ENCODE results near the gene NBR1.
"Not testable (repeated sequence)": the region's sequence is repeated elsewhere in the genome, so short reads cannot be mapped to it uniquely, and the experiment has no call there.

Gene NBR1, protein sequence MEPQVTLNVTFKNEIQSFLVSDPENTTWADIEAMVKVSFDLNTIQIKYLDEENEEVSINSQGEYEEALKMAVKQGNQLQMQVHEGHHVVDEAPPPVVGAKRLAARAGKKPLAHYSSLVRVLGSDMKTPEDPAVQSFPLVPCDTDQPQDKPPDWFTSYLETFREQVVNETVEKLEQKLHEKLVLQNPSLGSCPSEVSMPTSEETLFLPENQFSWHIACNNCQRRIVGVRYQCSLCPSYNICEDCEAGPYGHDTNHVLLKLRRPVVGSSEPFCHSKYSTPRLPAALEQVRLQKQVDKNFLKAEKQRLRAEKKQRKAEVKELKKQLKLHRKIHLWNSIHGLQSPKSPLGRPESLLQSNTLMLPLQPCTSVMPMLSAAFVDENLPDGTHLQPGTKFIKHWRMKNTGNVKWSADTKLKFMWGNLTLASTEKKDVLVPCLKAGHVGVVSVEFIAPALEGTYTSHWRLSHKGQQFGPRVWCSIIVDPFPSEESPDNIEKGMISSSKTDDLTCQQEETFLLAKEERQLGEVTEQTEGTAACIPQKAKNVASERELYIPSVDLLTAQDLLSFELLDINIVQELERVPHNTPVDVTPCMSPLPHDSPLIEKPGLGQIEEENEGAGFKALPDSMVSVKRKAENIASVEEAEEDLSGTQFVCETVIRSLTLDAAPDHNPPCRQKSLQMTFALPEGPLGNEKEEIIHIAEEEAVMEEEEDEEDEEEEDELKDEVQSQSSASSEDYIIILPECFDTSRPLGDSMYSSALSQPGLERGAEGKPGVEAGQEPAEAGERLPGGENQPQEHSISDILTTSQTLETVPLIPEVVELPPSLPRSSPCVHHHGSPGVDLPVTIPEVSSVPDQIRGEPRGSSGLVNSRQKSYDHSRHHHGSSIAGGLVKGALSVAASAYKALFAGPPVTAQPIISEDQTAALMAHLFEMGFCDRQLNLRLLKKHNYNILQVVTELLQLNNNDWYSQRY

DNA sequence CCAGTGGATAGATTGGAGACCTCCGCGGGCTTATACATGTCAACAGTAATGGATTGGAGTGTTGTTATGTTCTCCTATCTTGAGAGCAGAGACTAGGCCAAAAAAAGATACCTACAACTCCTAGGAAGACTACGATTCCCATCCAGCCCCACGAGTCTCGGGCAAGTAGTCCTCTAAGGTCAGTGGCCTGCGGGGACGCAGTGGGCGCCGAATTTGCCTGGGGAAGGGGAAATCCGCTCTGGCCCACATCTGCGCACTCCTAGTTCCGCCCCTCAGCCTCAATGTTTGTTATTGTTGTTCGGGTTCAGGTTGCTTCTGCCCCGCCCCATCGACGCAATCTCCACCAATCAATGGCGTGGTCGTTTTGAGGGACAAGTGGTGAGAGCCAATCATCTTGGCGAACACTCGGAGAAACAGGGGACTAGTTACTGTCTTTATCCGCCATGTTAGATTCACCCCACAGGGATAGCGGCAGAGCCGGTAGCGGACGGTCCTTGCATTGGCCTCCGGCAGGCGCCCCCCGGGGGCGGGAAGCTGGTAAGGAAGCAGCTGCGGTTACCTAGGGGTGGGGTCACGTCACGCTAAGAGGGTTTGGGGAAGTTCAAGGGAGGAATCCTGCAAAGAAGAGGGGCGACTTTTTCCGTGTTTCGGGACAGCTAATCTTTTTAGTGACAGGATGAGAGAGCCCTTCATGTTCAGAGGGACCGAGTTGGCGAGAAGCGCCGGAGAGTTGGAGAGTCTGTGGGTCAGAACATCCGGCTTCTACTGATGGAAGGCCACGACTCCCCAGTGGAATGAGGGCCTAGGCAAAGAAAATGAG is at the start of gene NBR1:
Gene NBR1 (plus strand): TSS at position 449 of the 820 bp plus-strand sequence. CDS start 4,586 bp downstream, outside the sequence.
- peak; percentile 99 for DNase-seq

DNA sequence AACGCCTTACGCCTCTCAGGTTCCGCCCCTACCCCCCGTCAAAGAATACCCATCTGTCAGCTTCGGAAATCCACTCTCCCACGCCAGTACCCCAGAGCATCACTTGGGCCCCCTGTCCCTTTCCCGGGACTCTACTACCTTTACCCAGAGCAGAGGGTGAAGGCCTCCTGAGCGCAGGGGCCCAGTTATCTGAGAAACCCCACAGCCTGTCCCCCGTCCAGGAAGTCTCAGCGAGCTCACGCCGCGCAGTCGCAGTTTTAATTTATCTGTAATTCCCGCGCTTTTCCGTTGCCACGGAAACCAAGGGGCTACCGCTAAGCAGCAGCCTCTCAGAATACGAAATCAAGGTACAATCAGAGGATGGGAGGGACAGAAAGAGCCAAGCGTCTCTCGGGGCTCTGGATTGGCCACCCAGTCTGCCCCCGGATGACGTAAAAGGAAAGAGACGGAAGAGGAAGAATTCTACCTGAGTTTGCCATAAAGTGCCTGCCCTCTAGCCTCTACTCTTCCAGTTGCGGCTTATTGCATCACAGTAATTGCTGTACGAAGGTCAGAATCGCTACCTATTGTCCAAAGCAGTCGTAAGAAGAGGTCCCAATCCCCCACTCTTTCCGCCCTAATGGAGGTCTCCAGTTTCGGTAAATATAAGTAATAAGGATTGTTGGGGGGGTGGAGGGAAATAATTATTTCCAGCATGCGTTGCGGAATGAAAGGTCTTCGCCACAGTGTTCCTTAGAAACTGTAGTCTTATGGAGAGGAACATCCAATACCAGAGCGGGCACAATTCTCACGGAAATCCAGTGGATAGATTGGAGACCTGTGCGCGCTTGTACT is 45.7 kb upstream of the NBR1 start, which contains the start of gene BRCA1:
Gene BRCA1 (minus strand): TSS at position 232 of the 834 bp plus-strand sequence. CDS start 1,268 bp downstream, outside the sequence.
- peak; percentile 98 for DNase-seq

DNA sequence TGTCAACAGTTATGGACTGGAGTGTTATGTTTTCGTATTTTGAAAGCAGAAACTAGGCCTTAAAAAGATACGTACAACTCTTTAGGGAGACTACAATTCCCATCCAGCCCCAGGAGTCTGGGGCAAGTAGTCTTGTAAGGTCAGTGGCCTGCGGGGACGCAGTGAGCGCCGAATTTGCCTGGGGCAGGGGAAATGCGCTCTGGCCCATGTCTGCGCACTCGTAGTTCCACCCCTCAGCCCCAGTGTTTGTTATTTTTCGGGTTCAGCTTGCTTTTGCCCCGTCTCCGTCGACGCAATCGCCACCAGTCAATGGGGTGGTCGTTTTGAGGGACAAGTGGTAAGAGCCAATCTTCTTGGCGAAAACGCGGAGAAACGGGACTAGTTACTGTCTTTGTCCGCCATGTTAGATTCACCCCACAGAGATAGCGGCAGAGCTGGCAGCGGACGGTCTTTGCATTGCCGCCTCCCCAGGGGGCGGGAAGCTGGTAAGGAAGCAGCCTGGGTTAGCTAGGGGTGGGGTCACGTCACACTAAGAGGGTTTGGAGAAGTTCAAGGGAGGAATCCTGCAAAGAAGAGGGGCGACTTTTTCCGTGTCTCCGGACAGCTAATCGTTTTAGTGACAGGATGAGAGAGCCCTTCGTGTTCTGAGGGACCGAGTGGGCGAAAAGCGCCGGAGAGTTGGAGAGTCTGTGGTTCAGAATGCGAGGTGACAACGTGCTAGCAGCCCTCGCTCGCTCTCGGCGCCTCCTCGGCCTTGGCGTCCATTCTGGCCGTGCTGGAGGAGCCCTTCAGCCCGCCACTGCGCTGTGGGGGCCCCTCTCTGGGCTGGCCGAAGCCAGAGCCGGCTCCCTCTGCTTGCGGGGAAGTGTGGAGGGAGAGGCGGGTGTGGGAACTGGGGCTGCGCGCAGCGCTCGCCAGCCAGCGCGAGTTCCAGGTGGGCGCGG is 44.8 kb upstream of the NBR1 start:
- DNase-seq = peak; percentile 17

DNA sequence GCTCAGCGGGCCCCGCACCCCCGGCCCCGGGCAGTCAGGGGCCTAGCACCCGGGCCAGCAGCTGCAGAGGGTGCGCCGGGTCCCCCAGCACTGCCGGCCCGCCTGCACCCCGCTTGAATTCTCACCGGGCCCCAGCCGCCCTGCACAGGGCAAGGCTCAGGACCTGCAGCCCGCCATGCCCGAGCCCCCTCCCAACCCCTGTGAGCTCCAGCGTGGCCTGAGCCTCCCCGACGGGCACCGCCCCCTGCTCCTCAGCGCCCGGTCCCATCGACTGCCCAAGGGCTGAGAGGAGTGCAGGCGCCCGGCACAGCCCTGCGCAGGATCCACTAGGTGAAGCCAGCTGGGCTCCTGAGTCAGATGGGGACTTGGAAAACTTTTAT is 44.1 kb upstream of the NBR1 start:
- DNase-seq = no peak

DNA sequence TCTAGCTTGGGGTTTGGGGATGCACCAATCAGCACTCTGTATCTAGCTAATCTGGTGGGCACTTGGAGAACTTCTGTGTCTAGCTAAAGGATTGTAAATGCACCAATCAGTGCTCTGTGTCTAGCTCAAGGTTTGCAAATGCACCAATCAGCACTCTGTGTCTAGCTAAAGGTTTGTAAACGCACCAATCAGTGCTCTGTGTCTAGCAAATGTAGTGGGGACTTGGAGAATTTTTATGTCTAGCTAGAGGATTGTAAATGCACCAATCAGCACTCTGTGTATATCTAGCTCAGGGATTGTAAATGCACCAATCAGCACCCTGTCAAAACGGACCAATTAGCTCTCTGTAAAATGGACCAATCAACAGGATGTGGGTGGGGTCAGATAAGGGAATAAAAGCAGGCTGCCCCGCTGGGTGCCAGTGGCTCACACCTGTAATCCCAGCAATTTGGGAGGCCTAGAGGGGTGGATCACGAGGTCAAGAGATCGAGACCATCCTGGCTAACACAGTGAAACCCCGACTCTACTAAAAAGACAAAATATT is 43.6 kb upstream of the NBR1 start:
- DNase-seq = not testable (repeated sequence)

DNA sequence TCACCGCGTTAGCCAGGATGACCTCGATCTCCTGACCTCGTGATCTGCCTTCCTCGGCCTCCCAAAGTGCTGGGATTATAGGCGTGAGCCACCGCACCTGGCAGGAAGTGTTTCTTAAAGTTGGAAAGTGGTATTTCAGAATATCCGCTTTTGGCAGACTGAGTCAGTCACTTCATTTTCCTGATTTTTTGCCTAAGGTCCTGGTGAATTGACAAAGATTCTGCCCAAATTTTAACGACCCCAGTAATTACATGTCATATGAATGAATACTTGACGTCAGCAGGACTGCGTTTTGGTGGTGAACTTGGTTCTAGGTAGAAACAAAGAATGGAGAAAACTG is 41.4 kb upstream of the NBR1 start:
- DNase-seq = no peak

DNA sequence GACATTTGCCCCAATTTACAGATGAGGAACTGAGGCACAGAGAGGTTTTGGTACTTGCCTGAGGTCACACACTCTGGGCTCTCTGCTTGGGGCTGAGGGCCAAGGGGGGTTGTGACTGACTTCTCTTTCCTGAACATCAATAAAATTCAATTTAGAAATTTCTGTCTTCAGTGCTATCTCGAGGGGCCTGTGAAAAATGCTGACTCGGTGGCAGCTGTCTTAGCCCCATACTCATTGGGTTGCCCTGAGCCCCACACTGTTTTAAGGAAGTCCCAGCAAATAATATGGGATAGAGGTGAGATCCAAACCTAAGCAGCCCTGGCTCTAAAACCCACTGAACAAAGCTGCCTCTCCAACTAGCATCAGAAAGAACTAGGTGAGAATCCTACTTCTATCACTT is 38.9 kb upstream of the NBR1 start:
- no peak for DNase-seq

DNA sequence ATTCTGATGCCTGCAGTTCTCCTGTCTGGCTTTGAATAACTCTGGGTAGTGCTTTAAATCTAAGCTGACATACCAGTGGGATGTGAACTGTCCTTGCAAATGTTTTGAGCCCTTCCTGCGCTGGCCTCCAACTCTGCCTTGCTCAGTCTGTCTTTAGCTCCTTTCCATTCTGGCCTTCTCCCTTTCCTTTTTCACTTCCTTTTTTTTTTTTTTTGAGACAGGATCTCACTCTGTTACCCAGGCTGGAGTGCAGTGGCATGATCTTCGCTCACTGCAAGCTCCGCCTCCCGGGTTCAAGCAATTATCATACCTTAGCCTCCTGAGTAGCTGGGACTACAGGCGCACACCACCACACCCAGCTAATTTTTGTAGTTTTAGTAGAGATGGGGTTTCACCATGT is 37.6 kb upstream of the NBR1 start:
- DNase-seq = not testable (repeated sequence)

DNA sequence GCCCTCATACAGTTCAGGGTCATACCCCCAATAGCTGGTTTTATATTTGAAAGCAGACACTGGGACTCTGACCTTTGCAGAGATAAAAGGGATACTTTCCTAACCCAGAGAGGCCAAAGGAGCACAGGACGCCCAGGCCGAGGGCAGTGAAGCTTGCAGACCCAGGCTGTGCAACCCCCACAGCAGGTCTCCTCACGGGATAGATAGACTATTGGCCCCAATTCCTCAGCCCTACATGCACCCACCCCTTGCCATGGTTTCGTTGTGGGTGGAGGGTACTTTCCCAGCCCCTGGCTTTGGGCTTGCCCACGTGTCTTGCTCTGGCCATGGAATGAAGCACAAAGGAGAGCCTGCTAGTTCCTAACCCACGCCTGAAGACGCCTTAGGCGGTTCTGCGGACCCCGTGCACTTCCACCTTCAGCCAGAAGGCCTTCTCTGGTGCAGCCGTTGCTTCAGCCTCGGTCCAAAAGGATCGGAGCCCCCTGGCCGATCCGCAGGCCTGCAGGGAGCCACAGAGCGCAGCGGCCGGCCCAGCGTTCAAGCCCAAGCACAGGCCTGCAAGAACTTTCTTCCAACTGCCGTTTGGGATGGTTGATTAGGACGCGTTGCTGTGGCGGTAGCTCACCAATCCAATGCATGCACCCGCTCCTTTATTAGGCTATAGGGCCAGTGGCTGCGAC is 36.1 kb upstream of the NBR1 start:
- no peak for DNase-seq

DNA sequence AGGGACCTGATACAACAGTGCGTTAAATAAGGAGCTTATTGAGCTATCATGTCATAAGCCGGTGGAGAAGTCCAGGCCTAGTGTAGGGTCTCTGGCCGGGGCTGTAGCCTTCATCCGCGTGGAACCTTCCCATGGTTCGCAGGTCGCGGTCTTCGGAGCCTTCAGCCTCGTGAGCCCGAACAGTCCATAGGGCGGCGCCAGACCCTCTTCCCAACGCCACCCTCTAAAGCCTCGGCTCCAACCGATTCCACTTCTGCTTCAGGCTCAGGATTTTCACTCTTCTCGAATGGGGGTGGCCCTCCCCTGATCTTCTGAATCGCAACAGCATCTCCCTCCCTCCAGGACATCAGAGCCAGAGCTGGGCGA is 35.6 kb upstream of the NBR1 start:
- DNase-seq = no peak

DNA sequence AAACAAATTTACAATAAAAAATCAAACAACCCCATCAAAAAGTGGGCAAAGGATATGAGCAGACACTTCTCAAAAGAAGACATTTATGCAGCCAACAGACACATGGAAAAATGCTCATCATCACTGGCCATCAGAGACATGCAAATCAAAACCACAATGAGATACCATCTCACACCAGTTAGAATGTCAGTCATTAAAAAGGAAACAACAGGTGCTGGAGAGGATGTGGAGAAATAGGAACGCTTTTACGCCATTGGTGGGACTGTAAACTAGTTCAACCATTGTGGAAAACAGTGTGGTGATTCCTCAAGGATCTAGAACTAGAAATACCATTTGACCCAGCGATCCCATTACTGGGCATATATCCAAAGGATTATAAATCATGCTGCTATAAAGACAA is 34.4 kb upstream of the NBR1 start:
- not testable (repeated sequence) for DNase-seq

DNA sequence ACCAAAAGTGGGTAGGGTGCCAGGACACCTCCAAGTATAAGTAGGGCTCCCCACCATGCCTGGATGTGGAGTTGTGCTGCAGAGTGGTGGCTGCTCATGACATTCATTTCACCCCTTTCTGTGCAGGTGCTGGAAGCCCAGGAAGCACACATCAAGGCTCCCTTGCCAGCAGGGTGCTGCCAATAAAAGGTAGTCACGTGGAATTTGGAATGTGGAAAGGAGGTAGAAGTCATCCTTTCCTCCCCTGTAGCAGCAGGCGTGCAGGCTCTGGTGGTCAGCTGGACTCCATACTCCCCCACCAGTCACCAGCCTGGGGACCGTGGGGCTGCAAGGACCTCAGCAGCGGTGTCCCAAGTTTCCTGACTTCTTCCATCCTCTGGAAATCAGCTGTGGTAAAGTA is 32.5 kb upstream of the NBR1 start:
- DNase-seq = not testable (repeated sequence)

DNA sequence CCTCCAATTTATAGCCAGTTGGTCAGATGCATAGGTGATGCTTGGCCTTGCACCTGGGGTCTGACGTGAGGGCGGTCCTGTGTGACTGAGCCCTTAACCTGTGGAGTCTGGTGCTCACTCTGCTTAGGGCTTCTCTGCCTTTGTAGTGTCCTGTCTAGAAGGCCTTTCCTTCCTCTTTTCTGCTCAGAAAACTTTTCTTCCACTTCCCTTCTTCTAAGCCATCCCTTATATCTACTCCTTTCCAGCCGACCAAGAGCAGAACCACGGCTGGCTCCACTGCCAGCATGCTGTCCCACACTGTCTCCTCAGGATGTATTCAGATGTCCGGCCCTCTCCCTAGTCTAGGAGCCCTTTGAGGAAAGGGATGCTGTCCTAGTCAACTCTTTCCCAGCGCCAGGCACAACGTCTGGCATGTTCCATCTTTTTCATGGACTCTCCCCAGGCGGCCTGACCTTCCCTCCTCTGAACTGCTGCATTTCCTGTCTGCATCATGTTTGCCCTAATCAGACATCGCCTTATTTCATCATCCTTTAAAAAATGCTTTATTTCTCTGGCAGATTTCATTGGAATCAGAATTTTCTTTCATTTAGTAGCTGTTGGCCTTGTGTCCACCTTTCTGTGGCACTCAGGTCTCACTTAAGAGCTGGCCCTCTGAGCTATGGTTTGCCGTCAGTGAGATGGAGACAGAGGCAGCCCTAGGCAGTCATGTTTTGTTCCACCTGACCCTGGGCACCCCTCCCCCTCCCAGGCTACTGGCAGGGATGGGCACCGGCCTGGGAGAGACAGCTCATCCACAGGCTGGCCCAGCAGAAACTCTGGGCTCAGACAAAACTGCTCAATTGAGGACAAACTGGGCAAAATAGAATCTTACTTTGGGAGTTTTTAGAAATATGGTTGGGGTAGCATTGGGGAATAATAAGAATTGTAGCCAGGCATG is 30.4 kb upstream of the NBR1 start:
- no peak for DNase-seq

DNA sequence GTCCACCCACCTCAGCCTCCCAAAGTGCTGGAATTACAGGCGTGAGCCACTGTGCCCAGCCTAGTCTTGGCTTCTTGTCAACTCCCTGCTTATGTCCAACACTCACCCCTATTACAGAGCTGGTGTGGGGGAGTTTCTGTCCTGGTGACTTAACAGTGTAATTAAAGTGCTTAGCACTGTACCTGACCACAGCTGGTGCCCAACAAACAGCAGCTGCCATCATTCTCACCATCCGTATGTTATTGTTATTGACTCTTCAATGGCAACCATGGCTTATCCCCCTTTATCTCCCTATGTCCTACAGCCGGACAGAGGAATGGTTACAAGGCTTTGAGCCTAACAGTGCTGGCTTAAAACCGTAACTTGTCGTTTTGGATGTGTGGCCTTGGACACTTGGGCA is 28.9 kb upstream of the NBR1 start:
- DNase-seq = no peak

DNA sequence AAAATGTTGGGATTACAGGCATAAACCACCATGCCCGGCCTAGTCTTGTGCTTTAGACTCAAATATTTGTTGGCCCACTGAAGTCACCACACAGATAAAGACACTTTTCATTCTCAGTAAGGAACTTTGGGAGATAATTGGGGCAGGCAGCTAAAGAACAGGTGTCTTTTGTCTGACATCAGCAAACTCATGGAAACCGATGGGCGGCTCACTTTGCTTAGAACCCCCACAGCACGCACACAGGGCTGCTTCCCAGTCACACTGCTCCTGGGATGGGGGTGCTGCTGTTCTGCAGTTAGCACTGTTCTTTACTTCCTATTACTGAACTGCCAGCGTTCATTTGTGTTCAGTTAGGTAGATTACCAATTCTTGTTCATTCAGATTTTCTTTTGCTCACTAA is 27.8 kb upstream of the NBR1 start:
- DNase-seq = no peak

DNA sequence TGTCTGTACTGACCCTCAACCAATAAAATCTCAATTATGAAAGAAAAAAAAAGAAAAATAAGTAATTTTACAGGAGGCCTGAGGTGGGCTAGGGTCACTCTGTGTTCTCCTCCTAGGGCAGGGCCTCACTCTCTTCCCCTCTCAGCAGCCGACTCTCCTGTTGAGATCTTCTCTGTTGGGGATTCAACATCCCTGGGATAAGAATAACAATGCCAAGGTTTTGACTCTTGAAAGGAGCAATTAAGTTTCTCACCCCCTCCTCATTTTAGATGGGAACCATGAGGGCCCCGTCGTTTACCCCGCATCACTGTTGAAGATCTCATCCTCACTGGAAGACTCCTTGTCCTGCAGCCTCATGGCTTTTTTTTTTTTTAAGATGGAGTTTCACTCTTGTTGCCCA is 24.4 kb upstream of the NBR1 start:
- DNase-seq = no peak

DNA sequence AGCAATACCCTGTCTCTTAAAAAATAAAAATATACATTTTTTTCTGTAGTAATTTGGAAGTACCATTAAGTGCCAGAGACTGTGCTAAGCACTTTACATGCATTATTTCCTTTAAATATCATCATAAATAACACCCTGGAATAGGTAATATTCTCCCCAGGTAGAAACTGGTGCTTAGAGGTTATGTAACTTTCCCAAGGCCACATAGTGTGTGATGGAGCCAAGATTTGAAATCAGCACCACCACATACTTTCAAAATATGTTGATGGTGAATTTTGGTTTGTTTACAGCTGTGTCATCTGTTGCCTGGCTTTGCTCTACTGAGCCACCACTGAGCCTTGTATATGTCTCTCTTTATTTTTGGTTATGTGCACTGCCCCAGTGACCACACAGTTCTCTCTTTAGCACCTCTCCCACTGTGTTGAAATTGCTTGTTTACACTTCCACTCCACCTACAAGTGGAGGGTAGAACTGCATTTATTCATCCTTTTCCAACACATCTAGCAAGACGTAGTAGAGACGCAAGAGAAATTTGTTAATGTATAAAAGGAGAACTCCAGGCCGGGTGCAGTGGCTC is 19.0 kb upstream of the NBR1 start:
- no peak for DNase-seq

DNA sequence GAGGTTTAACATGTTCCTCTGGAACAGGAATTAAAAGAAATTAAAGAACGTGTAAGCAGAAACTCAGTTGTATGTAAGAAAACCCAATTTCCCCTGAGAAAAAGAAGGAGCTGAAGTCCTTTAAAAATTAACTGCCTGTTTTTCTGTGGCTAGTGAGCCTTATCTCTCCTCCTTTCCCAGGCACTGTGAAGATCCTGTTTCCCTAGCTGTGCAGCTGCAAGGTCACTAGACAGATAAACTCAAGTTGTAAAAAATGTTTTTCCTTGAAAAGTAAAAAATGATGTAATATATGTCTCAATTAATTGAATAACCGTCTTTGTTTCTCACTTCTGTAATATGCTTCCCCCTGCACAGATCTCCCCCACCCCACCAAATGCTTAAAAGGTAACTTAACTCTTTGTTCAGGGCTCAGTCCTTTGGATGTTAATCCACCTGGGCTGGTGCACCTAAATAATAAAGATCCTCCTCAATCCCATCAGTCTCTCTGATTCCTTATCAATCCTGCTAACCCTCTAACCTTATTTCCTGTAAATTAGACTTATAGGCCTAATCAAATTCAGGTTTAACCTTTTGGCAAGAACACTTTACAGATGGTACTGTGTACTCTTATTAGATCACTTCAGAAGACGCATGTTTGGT is 17.7 kb upstream of the NBR1 start:
- not testable (repeated sequence) for DNase-seq

Measured in CD4-positive, alpha-beta T cell treated with Interleukin-21 for 1 hour (primary cell).